ENCODE results near the gene SLC4A9.
"Not testable (repeated sequence)": the region's sequence is repeated elsewhere in the genome, so short reads cannot be mapped to it uniquely, and the experiment has no call there.

The SLC4A9 gene

DNA sequence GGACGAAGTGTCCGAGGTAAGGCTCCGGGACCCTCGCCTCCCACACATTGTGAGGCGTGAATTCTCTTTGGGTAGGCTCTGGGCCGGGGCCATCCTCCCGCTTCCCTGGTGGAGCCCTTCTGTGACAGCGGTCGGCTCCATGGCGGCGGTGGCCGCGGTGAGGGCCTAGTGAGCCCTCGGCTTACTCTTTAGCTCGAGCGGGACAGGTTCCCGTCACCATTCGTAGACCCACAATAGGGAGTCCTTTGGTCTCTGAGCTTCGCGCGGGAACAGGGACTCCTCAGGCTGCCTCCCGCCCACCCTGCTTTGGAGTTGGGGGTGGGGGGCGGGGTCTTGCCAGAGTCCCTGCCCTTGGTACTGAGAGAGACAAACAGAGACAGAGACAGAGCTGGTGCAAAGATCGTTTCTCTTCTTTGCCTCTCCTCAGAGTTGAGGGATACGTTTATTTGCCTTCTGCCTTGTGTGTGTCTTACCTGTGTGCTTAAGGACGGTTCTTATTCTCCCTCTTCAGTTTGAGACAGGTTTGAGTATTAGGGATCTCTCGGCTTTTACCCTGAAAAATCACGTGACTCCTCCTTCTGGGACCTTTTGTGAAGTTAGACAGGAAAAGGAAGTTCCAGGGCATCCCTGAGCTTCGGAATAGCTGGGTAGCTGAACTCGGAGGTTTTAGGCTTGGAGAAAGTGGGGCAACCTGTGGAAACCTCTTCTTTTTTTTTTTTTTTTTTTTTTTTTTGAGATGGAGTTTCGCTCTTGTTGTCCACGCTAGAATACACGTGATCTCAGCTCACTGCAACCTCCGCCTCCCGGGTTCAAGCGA, 42.5 kb downstream of the SLC4A9 start:
- no peak for DNase-seq

DNA sequence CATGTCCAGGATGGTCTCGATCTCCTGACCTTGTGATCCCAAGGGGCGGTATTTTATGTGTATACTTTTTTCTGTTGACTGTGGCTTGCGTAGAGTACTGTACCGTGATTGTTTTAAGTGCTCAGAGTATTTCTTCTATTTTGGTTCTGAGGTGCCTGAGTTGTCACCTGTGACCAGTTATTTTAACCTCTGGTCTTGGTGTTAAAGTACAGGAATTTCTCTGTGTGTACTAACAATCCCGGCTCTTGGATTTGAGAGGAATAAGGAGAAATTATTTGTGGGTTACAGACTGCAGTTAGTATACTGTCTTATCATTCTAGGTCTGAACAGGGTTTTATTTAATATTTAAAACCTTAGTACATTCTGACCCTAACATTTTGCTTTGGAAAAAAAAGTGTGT, 43.6 kb downstream of the SLC4A9 start:
- DNase-seq: no peak

DNA sequence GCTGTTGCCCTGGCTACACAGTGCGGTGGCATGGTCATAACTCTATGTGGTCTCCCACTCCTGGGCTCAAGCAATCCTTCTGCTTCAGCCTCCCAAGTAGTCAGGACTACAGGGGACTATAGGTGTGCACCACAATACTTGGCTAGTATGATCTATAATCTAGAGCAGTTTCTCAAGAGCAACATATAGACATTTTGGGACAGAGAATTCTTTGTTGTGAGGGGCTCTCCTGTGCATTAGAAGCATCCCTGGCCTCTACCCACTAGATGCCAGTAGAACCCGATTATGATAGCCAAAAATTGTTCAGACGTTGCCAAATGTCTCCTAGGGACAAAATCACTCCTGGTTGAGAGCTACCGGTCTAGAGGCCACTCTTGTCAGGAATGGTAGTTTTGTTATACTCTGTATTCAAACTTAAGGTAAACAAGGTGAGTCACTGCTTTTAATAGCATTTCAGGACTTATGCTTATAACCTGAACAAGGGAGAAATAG, 48.8 kb downstream of the SLC4A9 start:
- DNase-seq: no peak

DNA sequence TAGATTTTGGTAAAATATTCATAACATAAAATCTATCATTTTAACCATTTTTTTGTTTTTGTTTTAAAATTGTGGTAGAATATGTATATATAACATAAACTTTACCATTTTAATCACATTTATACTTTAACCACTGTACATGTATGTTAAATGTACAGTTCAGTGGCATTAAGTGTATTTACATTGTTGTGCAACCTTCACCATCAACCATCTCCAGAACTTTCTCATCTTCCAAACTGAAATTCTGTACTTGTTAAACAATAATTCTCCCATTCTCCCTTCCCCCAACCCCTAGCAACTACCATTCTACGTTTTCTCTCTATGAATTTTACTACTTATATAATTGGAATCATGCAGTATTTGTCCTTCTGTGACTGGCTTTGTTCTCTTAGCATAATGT, 53.2 kb downstream of the SLC4A9 start:
- no peak for DNase-seq

GRCh38 chr5:140417235-140417634, 57.2 kb downstream of the SLC4A9 start:
- DNase-seq: no peak

DNA sequence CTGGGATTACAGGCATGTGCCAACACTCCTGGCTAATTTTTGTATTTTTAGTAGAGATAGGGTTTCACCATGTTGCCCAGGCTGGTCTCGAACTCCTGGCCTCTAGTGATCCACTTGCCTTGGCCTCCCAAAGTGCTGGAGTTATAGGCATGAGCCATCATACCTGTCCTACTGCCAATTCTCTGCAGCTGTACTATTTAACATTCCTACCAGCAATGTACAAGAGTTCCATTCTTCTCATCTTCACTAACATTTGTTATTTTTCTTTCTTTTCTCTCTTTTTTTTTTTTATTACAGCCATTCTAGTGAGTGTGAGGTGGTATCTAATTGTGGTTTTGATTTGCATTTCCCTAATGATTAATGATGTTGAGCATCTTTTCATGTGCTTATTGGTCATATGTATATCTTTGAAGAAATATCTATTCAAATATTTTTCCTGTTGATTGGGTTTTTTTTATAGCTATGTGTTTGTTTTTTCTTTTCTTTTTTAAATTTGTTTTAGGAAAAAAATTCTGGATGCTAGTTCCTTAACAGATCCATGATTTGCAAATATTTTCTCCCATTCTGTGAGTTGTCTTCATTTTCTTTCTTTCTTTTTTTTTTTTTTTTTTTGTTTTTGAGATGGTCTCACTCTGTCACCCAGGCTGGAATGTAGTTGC, 59.0 kb downstream of the SLC4A9 start:
- DNase-seq: no peak

DNA sequence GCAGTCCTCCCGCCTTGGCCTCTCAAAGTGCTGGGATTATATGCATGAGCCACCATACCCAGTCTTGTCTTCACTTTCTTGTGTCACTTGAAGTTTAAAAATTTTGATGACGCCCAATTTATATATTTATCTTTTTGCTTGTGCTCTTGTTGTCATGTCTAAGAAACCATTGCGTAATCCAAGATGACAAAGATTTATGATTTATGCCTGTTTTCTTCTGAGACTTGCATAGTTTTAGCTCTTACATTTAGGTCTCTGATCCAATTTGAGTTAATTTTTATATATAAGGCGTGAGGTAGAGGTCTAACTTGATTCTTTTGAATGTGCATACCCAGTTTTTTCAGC, 60.2 kb downstream of the SLC4A9 start:
- no peak for DNase-seq

DNA sequence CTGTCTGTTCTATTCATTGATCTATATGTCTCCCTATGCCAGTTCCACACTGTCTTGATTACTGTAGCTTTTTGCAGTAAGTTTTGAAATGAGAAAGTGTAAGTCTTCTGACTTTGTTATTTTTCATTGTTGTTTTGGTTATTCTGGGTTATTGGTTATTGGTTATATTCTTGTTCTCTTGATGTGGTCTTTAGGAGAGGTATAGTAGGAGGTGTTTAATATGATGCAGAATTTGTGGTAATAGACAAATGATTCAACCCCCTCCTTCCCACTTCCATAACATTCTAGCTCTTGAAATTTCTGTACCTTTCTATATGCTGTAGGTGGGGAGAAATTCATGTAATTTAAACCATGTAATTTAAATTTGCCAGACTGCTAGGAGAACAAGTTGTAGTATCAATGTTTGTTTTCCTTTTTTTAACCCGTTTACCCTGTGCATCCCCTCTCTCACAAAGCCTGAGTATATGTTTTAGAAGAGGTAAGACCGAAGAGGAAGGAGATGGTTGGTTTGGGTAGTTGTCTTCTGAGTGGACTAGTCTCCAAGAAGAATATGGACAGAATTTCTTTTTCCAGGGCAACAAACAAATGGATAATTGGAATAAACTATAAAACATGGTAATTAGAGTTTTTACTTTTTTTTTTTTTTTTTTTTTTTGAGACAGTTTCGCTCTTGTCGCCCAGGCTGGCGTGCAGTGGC, 60.8 kb downstream of the SLC4A9 start:
- no peak for DNase-seq

- DNase-seq: not testable (repeated sequence)
Observed at GRCh38 chr5:140421375-140421774, 61.4 kb downstream of the SLC4A9 start.

DNA sequence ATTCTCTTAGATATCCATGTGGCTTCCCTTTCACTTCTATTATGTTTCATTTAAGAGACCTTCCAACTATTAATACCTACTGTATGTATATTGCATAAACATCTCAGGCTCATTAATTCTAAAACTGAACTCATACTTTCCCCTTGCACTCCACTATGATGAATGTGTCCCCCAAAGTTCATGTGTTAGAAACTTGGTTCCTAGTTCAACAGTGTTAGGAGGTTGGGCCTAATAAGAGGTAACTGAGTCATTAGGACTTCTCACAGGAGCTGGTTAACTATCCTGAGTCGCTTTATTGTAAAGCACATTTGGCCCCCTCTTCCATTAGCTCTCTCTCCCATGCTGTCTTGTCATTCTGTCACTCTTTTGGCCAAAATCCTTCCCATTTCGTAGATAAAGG, 63.6 kb downstream of the SLC4A9 start:
- no peak for DNase-seq

- DNase-seq: no peak
Observed at GRCh38 chr5:140424135-140424534, 64.1 kb downstream of the SLC4A9 start.
